Occipital lobe (tissue), 2 donors: ENCODE results near the gene NAT8L. TPM values are rescaled to one million over a fixed set of nuclear protein-coding genes. Genes with fewer than 3 reads are reported as not detected.

ENCODE experiments used
- DNase-seq: peaks from one replicate; lab custom pipeline; 2025; lab: John Stamatoyannopoulos, UW
- total RNA-seq: library from RNA; depleted of rRNA; stranded (reverse); fragments of >200 nt; gene quantifications from one replicate; pipeline ENCODE4 v1.2.3, GENCODE V29; 2014

Gene NAT8L
- total RNA-seq, 1 donor from 2014 or later, result 11.4 TPM

DNA sequence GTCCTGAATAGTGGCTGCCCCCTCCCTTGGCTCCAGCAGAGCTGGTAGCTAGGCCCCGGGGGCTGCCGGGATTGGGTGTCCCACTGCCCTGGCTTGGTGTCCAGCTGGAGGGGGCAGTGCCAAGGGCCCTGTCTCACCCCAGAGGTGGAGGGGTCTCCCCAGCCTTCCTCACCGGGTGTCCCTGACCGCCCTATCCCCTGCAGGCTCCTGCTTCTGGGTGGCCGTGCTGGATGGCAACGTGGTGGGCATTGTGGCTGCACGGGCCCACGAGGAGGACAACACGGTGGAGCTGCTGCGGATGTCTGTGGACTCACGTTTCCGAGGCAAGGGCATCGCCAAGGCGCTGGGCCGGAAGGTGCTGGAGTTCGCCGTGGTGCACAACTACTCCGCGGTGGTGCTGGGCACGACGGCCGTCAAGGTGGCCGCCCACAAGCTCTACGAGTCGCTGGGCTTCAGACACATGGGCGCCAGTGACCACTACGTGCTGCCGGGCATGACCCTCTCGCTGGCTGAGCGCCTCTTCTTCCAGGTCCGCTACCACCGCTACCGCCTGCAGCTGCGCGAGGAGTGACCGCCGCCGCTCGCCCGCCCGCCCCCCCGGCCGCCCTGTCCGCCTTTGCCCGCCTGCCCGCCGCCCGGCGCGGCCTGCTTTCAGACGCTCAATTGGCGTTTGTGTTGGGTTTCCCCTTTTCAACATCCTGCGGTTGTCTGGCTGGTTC lies 4.6 kb downstream of the NAT8L start:
- no peak for DNase-seq

DNA sequence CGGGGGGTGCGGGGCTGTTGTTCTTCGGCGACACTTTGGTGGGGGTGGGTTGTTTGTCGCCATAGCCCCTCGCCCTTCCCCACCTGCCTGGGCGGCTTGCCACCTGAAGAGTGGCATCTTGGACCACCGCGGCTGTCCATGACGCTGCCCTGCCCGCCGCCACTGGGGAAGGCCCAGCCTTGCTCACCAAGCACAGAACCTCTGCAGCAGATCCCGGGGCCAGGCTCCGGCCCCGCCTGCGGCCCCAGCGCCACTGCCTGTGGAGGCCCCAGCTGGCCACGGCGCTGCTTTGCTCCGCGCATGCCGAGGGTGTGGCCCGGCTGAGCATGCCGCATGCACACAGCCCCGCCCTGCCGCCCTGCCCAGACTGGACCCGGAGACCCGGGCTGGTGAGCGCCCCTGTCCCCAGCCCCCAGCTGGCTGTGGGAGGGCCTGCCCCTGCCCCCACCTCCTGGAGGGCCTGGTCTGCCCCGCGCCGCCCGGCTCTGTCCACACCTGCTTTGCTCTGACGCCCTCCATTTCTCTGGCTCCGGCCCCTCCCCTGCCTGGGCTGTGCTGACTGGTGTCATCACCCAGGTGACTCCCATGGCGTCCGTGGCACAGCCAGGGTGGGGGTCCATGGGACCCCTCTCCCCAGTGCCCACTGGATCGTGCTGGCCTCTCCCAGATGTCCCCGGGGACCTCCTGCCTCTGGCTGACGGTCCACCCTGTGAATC lies 5.3 kb downstream of the NAT8L start:
- no peak for DNase-seq

DNA sequence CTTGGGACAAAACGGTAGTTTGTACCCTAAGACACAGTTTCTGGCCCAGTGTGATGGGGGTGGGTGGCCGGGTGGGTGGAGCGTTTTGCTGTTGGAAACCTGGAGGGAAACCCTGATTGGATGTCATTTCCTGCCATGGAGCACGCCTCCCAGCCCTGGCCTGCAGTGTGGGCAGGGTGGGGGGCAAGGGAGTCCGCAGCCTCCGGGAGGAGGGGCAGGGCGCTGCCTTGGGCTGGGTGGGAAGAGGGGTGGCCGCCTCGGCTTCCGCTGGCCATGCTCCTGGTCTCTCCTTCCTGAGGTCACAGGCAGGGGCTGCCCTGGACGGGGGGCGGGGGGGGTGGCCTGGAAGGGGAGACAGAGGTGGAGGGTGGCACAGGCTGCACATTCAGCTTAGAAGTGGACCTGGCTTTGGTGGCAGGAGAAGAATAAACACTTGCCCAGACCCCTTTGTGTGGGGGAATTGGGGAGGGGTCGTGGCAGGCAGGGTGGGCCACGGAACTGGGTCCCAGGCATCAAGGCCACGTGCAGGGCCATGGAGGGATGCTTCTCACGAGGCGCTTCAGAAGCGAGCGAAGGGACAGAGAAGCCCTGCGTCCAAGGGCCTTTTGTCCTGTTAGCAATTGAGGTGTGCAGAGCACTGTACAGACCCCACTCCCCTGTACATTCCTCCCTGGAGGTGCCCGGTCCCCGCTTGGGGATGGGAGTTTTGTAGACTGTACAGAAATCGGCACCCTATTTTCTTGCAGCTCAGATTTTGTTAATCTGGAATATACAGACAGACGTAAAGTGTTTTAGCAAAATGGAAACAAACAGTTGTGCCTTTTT lies 6.2 kb downstream of the NAT8L start:
- no peak for DNase-seq

DNA sequence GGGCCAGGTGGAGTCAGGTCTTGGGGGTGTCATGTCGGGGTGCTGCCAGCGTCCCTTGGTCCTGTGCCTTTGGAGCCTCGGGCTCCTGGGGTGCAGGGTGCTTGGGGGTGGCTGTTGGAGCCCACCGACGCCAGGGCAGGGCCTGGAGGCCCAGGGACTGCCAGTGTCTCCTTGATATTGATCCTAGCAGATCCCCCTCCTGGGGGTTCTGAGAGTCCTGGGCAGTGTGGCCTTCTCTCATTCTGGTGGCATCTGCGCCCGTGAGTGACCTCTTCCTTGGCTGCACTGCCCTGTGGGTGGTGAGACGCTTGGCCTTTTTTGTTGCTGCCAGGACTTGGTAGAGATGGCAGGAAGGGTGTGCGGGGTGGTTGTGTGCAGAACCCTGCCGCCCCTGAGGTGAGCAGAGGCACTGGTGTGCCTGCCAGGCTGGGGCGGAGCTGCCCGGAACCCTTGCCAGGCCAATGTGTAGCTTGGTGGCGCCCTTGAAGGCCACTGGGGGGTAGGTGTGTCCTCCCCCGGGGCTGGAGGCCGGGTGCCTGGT lies 7.0 kb downstream of the NAT8L start:
- no peak for DNase-seq

DNA sequence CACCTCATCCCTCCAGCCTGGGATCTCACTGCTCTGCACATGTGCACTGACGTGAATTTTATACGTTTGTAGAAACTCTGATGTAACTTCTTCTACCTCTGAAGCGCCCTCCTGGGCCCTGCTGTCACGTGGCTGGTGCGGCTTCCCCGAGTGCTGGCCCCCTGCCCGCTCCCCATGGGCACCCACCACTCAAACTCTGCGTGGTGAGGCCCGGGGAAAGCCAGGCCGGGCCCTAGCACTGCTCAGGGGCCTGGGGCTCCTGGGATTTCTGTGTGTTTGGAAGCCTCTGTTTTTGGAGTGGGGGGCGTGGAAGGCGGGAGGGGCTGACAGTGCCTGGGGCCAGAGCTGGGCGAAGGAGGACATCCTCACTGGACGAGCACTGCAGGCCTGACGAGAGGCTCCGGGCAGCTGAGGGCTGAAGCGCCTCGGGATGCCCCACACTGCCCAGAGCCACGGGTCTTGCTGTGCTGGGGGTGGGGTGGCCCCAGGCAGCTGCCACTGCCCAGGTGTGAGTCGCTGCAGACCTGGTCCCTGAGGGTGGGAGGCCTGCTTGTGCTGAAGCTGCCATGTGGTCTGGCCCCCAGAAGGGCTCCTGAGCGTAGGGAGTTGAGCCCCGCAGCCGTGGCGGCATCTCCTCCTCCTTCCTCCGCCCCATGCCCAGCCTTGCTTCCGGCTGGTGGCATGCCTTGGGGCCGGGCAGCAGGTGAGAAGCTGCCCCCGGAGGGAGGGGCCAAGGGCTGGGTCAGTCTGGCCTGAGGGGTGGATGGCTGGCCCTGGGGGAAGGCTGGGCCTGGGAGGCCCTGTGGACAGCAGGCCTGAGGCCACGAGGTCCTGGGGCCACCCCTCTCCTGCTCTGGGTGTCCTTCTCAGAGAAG lies 7.7 kb downstream of the NAT8L start:
- no peak for DNase-seq

DNA sequence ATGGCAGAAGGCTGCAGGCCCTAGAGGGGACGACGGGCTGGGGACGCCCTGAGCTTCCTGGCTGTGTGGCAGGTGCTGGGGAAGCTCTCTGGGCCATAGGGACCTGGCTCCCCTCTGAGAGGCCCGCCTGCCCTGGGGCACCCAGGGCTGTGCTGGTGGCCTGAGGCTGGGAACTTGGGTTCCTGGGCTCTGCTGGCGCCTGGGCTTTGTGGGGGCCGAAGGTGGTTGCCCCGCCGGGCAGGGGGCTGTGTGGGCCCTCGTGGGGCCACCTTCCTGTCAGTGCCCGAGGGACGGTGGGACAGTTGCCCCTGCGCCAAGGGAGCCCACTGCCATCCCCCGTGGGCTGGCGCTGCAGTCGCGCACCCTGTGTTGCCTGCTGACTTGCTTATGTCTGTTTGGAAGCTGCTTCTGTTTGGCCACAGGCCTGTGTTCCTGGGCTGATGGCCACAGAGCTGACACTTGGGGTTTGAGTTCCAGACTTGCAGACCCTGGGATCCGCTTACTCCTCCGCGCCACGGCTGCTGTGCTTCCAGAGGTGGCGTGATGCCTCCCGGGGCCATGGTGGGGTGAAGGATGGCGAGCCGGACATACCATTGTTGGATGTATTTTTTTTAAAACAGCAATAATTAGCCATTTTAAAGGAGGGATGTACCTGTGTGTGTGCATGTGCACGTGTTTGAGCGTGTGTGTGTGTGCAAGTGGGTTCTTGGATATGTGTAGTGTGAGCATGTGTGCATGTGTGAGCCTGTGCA lies 8.5 kb downstream of the NAT8L start:
- no peak for DNase-seq

DNA sequence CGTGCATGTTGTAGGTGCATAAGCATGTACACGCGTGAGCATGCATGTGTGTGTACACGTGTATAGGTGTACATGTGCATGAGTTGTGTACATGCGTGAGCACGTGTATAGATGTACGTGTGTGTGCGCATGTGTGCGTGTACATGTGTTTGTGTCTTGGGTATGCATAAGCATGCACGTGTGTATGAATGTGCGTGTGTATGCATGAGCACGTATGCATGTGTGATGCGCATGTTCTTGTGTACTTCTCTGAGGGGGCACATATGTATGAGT lies 9.0 kb downstream of the NAT8L start:
- DNase-seq, result no peak

DNA sequence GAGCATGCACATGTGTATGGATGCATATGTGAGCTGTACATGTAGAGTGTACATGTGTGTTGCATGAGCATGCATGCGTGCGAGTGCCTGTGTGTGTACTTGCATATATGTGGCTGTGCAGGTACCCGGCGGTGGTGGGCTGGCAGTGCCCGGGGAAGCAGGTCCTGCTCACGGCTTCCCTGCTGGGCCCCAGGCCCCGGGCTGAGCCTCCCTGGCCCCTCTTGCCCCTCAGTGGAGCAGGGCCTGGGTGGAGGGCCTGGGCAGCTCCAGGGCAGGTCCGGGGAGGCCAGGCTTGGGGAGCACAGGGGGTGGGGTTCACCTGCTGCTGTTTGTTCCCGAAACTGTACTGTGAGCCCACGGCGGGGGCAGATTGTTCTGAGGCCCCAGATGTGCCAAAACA lies 9.4 kb downstream of the NAT8L start:
- DNase-seq, result no peak

DNA sequence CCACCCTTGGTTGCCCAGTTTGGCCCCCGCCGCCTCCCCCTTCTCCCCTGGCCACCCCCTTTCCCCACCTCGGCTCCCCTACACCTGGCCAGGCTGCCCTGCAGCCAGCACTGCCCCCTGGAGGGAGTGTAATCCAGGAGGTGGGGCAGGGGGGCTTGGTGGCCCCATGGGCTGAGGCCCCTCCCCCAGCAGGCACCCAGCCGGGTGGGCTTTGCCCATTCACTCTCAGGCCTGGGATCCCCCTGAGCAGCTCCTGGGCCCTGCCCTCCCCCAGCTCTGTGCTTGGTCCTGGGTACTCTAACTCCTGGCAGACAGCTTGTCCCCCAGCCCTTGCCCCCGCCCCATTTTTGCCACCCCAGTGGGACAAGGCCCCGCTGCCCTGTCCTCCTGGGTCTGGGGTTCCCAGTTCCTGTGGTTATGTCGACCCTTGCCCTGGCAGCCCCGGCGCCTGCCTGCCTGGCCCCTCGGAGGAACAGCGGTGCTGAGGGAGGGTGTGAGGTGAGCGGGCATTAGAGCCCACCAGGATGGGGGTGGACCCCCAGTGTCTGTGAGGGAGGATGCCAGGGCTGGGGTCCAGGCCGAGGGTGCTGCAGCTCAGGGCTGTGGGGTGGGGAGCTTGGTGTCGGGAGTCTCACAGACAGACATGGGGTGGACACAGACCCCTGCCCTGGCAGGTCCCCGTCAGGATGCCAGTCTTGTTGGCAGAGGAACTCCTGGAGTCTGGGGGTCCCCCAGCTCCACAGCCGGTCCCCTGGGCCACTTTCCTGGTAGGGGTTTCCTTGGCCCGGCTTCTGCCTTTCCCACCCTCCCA lies 10.2 kb downstream of the NAT8L start:
- no peak for DNase-seq

DNA sequence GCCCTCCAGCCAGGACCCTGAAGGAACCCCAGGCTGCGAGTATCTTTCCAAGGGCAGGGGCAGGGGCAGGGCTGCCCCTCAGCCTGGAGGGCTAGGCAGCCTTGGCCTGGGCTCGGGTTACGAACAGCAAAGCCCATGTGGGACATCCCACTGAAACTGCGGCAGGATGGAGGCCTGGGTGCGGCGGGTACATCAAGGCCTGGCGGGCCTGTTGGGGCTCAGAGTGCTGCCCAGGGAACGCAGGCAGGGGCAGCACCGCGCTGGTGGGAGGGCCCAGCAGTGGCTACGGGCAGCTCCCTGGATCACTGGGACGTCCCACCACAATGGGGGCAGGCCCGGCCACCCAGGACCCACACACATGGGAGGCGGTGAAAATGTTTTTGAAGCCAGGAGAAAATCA lies 10.9 kb downstream of the NAT8L start:
- no peak for DNase-seq

DNA sequence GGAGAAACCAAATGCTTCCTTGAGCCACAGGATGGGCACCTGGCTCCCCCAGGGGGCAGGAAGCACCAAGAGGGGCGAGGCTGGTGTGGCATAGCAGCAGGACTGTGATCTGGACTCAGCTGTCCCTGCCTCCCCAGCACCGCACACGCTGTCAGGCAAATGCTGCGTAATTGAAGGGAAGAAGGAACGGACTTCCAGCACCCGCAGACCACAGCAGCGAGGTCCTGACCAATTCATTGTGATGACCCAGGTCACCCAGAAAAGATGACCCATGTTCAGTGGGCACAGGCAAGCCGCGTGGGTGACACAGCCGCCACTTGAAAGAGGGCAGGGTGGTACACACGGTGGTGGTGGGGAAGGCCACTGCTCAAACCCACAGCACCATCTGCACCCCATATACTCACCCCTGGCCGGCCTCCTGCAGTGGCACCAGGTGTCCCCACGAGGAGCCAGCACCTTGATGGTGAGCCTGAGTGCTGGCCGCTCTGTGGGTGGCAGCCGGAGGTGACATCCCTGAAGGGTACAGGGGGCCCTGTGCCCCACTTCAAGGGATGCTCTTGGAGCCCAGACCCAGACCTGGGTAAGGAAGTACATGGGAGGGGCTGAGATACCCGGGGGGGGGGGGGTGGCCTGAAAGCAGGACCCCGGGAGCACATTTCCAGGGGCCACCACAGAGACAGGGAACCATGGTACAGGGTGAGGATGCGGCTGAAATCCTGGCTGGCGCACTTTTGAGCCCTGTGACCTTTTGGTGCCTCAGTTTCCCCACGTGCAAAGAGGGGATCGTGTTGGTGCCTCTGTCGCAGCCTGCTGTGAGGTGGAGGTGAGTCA lies 11.5 kb downstream of the NAT8L start:
- DNase-seq, result no peak

DNA sequence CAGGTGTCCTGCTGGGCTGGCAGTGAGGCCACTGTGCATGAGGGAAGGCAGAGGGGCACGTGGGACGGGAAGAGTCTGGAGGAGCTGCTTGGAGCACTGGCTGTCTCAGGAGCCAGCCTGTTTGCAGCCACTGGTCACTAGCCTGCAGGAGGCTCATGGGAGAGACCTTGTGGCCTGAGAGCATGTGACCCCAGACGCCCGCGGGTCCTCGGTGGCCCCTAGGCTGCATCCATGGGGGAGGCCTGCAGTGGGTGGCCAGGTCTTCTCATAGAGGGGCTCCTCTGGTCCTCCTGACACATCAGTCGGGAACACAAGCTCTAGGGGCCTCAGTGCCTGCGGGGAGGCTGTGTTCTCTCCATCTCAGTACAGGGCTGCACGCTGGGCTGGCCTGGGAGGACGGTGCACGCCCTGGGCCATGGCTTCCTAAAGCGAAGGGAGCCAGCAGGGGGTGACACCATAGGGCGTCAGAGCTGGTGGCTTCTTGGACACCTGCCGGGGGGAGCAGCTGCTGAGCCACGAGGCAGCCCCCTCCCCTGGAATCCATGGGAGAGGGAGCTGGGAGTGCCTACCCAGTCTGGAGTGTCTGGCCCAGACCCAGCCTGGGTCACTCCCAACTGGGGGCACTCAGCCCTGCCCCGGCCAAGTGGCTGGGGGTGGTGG lies 12.3 kb downstream of the NAT8L start:
- DNase-seq, result no peak

DNA sequence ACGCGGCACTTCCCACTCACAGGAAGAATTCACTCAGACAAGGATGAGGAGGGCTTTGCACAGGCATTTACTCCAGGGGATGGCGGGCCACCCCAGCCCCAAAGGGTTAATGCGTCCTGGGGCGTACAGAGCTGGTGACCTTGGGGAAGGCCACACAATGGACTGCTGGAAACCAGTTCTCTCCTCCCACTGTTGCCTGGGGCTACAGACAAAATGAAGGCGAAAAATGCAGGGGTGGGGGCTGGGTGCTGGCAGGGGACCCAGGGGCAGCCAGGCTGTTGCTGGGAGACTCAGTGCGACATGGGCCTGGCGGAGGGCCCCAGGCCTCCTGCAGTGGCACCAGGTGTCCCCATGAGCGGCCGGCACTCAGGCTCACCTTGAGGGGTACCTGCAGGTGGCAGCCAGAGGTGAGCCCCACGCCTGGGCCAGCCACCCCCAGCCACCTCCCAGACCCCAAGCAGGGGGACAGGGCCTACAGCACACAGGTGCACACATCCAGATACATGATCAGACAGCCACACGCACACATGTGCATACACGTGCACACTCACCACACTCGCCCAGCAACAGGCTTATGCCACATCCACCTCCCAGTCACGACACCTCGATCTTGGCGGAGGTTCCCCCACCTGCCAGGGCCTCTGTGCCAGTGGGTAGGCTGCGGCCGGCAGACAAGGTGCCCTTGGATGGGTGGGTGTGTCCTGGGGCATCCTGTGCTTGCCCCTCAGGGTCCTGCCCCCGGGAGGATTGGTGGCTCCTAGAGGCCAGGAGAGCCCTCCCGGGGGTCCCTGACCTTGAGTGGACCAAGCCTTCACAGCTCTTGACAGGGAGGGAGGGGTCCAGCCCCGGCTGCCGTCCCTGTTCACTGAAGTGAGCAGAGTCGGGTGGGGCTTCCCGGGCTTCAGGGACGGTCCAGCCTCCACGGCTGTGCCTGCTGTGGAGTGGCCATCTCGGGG lies 13.1 kb downstream of the NAT8L start:
- DNase-seq, result no peak

DNA sequence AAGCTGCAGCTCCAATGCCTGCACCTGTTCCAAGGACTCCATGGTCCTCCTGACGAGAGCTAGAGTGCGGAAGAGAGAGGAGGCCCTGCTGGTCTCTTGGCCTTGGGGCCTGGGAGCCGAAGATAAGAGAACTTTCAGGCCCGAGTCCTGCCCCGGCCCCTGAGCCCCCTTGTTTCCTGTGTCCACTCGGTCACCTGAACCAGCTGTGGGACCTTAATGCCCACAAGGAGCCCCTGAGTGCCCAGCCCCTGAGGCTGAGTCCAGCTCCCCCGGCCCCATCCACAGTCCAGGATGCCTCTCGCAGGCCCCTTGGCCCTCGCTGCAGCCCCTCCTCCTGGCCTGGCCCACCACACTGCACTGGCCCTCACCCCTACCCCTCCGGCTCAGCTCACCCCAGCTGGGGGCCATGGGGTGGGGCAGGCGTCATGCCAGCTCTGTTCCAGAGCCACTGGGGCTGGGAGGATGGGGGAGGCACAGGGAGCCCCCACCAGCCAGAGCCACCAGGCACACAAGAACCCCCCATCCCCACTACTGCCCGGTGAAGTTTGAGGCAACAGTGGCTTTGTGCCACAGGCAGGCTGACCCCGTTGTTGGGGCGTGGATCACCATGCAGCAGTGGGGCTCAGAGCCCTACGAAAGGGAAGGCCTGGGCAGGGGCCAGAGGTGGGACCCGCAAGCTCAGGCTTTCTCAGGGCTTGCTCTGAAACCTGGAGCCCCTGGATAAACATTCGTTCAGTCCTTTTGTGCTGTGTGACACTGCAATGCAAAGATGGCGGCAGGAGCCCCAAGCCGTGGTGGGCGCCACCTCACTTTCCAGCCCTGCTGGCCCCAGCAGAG lies 14.1 kb downstream of the NAT8L start:
- no peak for DNase-seq

DNA sequence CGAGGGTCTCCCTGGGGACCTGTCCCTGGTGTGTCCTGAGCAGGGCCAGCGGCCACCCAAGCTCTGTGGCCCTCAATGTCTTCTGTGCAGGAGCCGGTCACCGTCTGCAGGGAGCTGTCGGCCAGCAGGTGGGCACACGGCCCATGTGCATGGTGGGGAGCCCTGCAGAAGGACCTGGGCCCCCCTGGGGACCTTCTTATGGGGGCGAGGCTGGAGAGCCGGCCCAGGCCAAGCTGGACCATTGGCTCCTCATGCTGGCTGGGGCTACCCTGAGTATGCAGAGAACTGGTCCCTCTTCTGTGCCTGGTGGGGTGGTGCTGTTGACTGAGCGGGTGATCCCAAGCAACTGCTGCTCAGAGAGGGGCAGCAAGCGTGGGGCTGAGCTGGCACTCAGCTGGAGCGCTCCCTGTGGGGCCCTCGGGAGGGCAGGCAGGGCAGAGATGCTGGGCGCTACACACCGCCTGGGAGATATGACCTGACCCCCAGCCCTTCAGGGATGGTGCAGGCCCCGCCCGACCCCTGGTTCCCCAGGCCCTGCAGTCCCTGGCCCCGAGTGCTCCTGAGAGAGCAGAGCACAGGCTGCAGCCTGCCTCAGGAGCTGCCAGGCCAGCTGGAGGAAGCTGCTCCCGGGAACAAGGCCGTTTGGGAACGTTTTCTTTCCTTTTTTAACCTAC lies 14.8 kb downstream of the NAT8L start:
- DNase-seq, result peak; percentile 38

DNA sequence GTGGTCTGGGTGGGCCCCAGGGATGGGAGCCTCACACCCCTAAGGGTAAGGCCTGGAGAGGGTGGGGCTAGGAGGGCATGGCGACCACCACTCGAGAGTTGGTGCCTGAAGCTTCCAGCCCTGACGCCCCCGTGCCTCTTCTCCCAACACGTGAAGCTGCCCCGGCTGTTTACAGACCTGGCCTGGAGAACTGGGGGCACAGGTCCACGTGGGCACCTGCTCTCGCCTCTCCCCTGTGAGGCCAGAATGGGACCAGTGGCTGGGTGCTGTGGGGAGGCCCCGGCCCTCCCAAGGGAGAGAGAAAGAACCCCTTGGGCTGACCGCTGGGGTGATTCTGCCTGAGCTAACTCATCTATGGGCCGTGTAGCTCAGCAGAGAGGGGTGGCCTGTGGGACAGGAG lies 15.5 kb downstream of the NAT8L start:
- no peak for DNase-seq
